GM18951 (cell line): ENCODE data around the gene SPAG16.

Source experiments
- POLR2A ChIP-seq: IDR thresholded peaks from 4 replicates; pipeline ENCODE4 v1.6.1; 2011; ENCODE audit warnings: mild to moderate bottlenecking; ENCODE audit not compliant: insufficient read length, insufficient read depth; ENCODE audit errors: extremely low read depth
- in situ Hi-C: fragments of 300-500 bp; cut with MboI; formaldehyde crosslinking; loops from one replicate; pipeline ENCODE4 v1.12.0; 2022; ENCODE audit warnings: low sequenced_read_pairs, mixed read lengths, inconsistent platforms; ENCODE audit not compliant: unreplicated experiment

The SPAG16 gene

DNA sequence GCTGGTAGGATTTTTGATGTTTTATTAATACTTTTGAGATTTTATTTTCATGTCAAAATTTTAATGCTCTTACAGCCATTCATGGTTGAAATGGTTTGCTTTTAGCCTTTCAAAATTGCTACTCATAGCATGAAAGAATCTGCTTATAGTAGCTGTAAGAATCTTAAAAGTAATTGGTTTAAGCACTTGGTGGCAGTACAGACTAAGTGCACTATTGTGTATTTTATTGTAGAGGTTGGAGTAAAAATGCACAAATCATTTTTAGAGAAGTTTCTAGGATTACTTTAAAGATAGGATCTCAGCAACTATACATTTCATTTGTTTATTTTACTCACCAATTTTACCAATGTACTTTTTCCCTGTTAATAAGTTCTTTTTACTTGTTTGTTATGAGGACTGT lies 205.8 kb downstream of the SPAG16 start:
- in situ Hi-C loops = no loop called here
- no peak for TF ChIP-seq POLR2A

DNA sequence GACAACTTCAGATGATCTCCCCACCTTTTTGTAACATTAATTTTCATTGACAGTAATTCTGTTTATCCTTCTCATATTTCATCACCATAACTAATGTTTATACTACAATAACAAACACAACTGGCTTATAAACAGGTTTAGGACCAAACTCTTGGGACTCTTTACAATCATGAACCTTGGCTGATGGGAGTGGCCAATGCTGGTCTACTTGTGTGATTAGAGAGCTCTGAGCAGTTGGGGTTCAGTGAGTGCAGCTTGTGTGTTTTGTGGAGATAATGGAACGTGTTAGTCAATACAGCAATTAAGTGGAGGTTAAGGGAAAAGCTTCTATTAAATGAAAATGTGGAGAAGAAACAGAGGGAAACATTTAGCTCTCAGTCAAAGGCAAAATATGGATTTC lies 207.1 kb downstream of the SPAG16 start:
- in situ Hi-C loops = no loop called here
- TF ChIP-seq POLR2A = no peak

DNA sequence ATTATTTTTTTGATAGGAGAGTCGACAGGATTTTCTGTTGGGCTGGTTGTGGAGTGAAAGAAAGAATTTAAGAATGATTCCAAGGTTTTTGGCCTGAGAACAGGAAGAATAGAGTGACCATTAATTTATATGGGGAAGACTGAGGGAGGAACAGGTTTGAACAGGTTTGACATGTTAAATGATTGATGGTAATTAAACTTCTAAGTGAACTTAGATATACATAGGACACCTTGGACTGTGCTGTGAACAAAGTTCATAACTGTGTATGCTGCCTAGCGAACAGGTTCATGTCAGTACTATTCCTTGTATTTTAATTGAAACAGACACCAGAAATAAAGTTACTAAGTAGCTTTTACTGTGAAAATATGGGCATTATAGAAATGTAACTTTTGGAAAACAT lies 212.0 kb downstream of the SPAG16 start:
- in situ Hi-C loops = no loop called here

DNA sequence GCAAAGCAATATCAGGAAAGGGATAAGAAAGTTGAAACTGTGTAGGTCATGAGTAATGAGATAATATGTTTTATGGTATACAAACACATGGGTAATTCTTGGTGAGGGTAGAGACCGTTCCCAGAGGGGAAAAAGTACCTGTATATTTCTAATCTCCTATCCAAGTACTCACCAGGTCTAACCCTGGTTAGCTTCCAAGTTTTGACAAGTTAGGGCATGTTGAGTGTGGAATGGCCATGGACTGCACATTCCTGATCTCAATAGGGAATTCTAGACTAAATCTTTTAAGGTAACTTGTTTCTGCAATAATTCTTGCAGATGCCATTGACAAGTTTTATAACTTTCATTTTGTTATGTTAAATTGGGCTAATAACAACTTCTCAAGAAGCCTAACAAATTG lies 216.6 kb downstream of the SPAG16 start:
- in situ Hi-C loops = no loop called here
- TF ChIP-seq POLR2A = no peak

More for the DNA sequence above, 212.0 kb downstream of the SPAG16 start:
- TF ChIP-seq POLR2A = no peak

- no peak for TF ChIP-seq POLR2A
- in situ Hi-C loops = no loop called here
Measured at GRCh38 chr2:213524164-213524563, 239.9 kb downstream of the SPAG16 start.

DNA sequence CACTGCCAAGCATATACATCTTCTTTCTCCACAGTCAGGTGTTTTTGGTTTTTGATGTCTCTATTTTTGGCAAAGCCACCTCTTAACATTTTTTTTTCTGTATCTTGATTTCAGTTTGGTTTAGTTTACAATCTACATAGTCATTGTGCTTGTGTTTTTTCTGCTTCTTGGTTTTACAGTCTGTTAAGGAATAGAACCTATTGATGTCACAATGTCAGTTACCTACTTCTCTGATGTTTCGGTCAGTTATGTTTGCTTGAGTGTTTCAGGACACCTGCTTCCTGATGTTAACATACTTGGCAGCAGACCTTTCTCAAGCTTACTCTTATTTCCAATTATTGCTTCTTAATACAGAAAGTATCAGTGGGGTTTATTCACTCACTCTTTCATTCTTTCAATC lies 253.3 kb downstream of the SPAG16 start:
- in situ Hi-C loops = no loop called here
- no peak for TF ChIP-seq POLR2A

GRCh38 chr2:213544940-213545339 lies 260.7 kb downstream of the SPAG16 start:
- in situ Hi-C loops = no loop called here

GRCh38 chr2:213545481-213545880 lies 261.2 kb downstream of the SPAG16 start:
- TF ChIP-seq POLR2A = no peak
- in situ Hi-C loops = no loop called here

More at GRCh38 chr2:213544940-213545339, 260.7 kb downstream of the SPAG16 start:
- TF ChIP-seq POLR2A = no peak

GRCh38 chr2:213545964-213546475 lies 261.8 kb downstream of the SPAG16 start:
- no peak for TF ChIP-seq POLR2A
- in situ Hi-C loops = no loop called here

- in situ Hi-C loops = no loop called here
- no peak for TF ChIP-seq POLR2A
Measured at GRCh38 chr2:213551526-213551925, 267.3 kb downstream of the SPAG16 start.

DNA sequence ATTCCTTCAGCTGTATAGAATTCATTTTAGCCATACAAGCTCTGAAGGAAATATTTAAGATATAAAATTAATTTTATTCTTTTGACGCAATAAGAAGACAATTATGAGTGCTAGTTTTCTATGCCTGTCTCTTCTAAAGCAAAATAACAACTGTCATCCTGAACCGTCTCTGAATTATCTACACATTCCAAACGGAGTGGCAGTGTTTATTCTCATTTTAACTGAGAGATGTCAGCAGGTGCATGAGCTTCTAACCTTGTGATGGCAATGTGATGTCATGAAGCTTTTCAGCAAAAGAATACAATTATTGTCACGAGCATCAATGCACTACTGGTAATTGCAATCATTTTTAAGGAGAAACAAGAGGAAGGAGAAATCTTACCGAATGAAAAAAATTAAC lies 274.8 kb downstream of the SPAG16 start:
- in situ Hi-C loops = no loop called here
- no peak for TF ChIP-seq POLR2A

GRCh38 chr2:213561759-213562158 lies 277.5 kb downstream of the SPAG16 start:
- no peak for TF ChIP-seq POLR2A
- in situ Hi-C loops = no loop called here

DNA sequence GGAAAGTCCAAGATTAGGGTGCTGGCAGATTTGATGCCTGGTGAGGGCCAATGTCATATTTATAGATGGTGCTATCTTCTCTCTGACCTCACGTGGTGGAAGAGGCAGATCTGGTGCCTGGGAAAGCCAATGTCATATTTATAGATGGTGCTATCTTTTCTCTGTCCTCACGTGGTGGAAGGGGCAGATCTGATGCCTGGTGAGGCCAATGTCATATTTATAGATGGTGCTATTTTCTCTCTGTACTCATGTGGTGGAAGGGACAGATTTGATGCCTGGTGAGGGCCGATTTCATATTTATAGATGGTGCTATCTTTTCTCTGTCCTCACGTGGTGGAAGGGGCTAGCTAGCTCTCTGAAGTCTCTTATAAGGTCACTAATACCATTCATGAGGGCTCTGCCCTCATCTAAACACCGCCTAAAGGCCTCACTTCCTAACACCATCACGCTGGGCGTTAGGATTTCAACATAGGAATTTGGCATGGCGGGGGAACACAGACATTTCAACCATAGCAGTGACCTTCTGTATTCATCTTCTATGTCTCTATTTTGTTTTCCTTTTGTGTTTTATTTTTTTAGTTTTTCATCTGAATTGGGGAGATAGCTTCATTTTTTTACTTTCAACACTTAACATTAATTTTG lies 278.4 kb downstream of the SPAG16 start:
- in situ Hi-C loops = no loop called here
- TF ChIP-seq POLR2A = no peak

GRCh38 chr2:213566846-213567245 lies 282.6 kb downstream of the SPAG16 start:
- in situ Hi-C loops = no loop called here
- no peak for TF ChIP-seq POLR2A

DNA sequence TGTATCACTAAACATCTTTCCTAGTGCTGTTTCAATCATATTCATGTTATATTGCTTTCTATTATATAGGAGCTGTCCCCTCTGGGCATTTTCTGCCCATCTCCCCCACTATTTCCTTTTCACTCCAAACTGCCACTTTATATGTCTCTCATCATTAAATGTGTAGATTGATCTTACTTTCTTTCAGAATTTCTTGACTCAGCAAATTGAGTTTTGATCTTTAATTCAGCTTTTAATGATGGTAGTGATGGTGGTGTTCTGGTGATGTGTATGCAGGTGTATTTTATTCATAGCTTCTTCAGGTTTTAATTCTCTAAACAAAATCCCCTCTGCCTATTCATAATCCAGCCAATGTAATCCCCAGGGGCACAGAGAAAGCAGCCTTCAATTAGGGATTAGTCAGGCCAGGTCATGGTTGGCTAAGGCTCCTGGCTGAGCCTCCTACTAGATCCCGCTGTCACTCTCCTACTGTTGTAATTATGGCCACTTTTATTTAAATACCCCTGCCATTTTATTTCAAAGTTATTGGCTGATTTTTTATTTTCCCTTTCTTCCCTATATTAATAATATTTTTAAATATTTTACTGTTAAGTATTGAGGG lies 325.4 kb downstream of the SPAG16 start:
- in situ Hi-C loops = no loop called here
- no peak for TF ChIP-seq POLR2A
